Immature natural killer cell (primary cell): Measurements from ENCODE around the gene FHL1. TPM values are rescaled to one million over a fixed set of nuclear protein-coding genes. Genes with fewer than 3 reads are reported as not detected.

Experiments used
- DNase-seq, 3 donors: peaks; one replicate each; pipeline ENCODE4 v3.0.0; 2022; ENCODE audit warnings: mixed read lengths in 1 of 3
- H3K27ac Mint-ChIP-seq, 6 donors: one replicate each; pipeline ENCODE4 v1.8.0; 2020; ENCODE audit warnings: mixed read lengths in 6 of 6, mild to moderate bottlenecking in 5 of 6, inconsistent platforms in 4 of 6, moderate library complexity in 3 of 6
- H3K27me3 Mint-ChIP-seq, 3 donors: one replicate each; pipeline ENCODE4 v1.8.0; 2020 to 2021; ENCODE audit warnings: low read depth in 3 of 3, mild to moderate bottlenecking in 3 of 3, mixed read lengths in 3 of 3, moderate library complexity in 3 of 3, inconsistent platforms in 1 of 3
- H3K36me3 Mint-ChIP-seq, 3 donors: one replicate each; pipeline ENCODE4 v1.8.0; 2020; ENCODE audit warnings: mixed read lengths in 3 of 3, inconsistent platforms in 2 of 3, mild to moderate bottlenecking in 2 of 3
- H3K4me1 Mint-ChIP-seq, 2 donors: one replicate each; pipeline ENCODE4 v1.8.0; 2020; ENCODE audit warnings: inconsistent platforms in 2 of 2, mild to moderate bottlenecking in 2 of 2, mixed read lengths in 2 of 2, moderate library complexity in 1 of 2
- H3K4me3 Mint-ChIP-seq, 5 donors: one replicate each; pipeline ENCODE4 v1.8.0; 2020; ENCODE audit warnings: mild to moderate bottlenecking in 5 of 5, mixed read lengths in 5 of 5, inconsistent platforms in 3 of 5, moderate library complexity in 3 of 5
- H3K9me3 Mint-ChIP-seq, 6 donors: one replicate each; pipeline ENCODE4 v1.8.0; 2020; ENCODE audit warnings: mild to moderate bottlenecking in 6 of 6, mixed read lengths in 6 of 6, inconsistent platforms in 4 of 6, moderate library complexity in 3 of 6
- polyA plus RNA-seq, 3 donors: library from polyadenylated mRNA; unstranded; fragments of 300-500 nt; fragmentation: Illumina TruSeq; gene quantifications; one replicate each; pipeline ENCODE4 v1.2.3, GENCODE V29; 2021

Gene FHL1
- polyA plus RNA-seq, 3 donors from 2014 or later, result 11.1 to 24.0 (median 17.6) TPM

DNA sequence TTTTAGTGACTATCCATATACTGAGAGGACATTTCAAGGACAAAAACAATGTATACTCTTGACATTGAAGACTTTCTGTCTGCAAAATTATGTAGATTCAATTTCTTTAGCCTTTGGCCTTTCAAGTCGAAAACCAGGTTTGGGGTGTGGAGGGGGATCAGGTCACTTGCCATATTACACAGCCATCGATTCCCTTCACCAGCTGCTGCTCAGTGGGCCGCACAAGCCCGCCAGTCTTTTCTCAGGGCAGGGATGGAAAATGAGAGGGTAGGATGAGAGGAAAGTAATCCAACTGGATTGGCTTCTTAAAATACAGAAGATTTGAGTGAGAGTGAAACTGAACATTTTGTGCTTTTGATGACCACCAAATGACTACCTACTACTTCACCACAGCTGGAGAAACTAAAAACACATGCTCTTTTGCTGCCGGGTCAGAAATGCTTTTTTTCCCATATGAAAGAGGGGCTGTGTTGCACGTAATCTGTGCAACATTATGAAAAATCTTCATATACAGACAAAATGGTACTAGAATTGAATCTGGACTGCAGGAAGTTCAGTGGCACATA, 51.4 kb downstream of the FHL1 start:
- no peak for DNase-seq
- H3K36me3 Mint-ChIP-seq, result no peaks in the 10 kb centered on the region
- no peaks in the 10 kb centered on the region for H3K9me3 Mint-ChIP-seq
- peaks cover 14 to 16% of the 10 kb centered on the region in 2 donors for H3K4me1 Mint-ChIP-seq
- H3K4me3 Mint-ChIP-seq, result no peak overlapping the region
- peaks cover 0 to 5% (median 5%) of the 10 kb centered on the region in 3 donors for H3K27me3 Mint-ChIP-seq
- no peak overlapping the region for H3K27ac Mint-ChIP-seq

DNA sequence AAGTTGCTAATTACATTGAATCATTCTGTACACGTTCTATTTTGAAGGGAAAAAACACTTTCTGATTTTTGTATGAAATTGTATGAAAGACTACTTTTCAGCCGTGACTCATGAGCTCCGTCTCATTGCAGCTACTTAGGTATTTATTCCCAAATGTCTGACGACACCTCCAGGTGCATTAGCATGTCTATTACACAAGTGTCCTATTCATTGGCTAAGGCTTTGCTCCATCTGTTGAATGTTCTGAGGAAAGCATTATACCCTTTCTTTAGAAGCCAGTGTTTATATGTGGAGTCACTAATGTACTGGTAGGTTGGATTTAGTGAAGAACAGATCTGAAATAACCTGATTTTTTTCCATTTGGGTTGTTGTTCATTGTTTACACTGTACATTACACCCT, 52.0 kb downstream of the FHL1 start:
- Mint-ChIP-seq H3K27ac (no peak overlapping the region), H3K4me1 (peaks cover 16 to 17% of the 10 kb centered on the region in 2 donors), H3K27me3 (peaks cover 0 to 5% (median 5%) of the 10 kb centered on the region in 3 donors), H3K4me3 (no peak overlapping the region), H3K36me3 (no peaks in the 10 kb centered on the region), H3K9me3 (no peaks in the 10 kb centered on the region)
- no peak for DNase-seq

DNA sequence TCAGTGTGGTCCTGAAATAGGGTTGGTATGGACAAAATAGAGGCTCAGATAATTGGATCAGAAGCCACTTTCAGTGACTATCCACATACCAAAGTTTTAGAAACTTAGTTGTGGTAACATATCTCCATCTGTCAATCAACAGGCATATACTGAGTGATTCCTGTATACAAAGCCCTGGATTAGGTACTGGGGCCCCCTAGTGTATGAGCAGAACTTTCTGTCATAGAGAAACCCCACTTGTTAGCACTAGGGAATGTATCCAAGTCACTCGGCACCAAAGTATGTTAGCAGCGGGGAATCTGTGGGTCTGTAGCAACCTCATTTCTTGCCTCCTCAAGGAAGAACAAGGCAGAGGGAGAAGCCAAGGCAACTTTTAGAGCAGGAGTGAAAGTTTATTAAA, 53.1 kb downstream of the FHL1 start:
- no peak for DNase-seq
- H3K27me3 Mint-ChIP-seq, result peaks cover 0 to 5% (median 1%) of the 10 kb centered on the region in 3 donors
- H3K4me1 Mint-ChIP-seq, result peaks cover 24 to 28% of the 10 kb centered on the region in 2 donors
- H3K4me3 Mint-ChIP-seq, result no peak overlapping the region
- peak overlapping the region in 1 of 6 donors; percentile 24 for H3K27ac Mint-ChIP-seq
- H3K36me3 Mint-ChIP-seq, result no peaks in the 10 kb centered on the region
- no peaks in the 10 kb centered on the region for H3K9me3 Mint-ChIP-seq

DNA sequence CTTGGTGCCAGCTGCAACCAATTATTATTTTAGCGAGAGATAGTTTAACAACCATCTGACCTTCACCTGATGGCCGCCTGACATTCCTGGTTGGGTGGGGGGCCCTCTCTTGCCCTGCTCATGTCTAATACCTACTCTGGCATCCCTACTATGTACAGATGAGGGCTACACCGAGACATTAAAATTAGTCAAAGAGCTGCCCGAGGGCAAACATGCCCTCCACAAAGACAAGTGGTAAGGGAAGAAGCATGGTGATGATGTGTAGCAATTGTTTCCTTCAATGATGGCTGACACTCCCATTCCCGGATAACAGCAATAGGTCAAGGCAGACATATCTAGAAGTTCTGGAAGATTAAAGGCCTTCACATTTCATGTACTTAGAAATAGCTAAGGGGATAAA, 54.3 kb downstream of the FHL1 start:
- H3K36me3 Mint-ChIP-seq, result no peaks in the 10 kb centered on the region
- H3K27ac Mint-ChIP-seq, result no peak overlapping the region
- peaks cover 24 to 34% of the 10 kb centered on the region in 2 donors for H3K4me1 Mint-ChIP-seq
- no peaks in the 10 kb centered on the region for H3K9me3 Mint-ChIP-seq
- H3K27me3 Mint-ChIP-seq, result peaks cover 0 to 5% (median 0%) of the 10 kb centered on the region in 3 donors
- no peak for DNase-seq
- no peak overlapping the region for H3K4me3 Mint-ChIP-seq

DNA sequence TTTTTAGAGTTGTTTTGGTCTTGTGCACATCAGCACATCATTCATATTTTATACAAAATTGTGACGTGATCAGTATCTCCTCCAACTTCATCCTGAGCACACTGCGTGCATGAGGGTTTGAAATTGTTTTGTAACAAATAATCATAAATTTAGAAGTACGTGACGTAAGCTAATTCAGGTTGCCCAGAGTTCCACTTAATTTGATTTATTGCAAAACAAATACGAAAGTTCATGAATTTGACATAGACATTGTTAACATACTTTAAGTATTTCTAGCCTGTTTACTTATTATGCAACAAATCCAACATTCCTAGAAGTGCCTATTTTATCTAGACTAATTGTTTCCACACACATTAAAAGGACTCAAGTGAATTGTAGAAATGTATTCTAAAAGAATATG, 55.6 kb downstream of the FHL1 start:
- H3K27ac Mint-ChIP-seq, result peak overlapping the region in 1 of 6 donors; percentile 40
- H3K4me3 Mint-ChIP-seq, result no peak overlapping the region
- H3K9me3 Mint-ChIP-seq, result no peaks in the 10 kb centered on the region
- peaks cover 24 to 34% of the 10 kb centered on the region in 2 donors for H3K4me1 Mint-ChIP-seq
- no peaks in the 10 kb centered on the region for H3K36me3 Mint-ChIP-seq
- peaks cover 0 to 5% (median 0%) of the 10 kb centered on the region in 3 donors for H3K27me3 Mint-ChIP-seq
- DNase-seq, result no peak

DNA sequence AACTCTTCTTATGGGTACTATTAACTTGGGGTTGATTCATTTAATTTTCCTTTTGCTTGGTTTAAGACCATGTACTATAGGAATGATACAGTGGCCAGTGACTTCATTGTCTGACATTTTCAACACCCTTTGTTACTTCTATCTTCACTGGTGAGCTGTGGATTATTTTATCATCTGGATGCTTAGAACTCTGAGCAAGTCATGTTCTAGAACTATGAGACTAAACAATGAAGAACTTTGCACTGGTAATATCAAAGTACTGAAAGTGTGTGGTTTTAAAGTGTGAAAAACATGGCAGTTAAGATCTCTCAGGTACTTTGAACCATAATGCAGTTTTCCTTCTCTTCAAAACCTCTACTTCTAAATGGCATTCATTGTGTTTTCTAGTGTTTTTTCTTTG, 56.1 kb downstream of the FHL1 start:
- peak overlapping the region in 1 of 5 donors; percentile 1 for H3K4me3 Mint-ChIP-seq
- peaks cover 24 to 34% of the 10 kb centered on the region in 2 donors for H3K4me1 Mint-ChIP-seq
- peak overlapping the region in 3 of 6 donors; percentile 13 to 59 (median 40) for H3K27ac Mint-ChIP-seq
- H3K27me3 Mint-ChIP-seq, result peaks cover 0 to 5% (median 0%) of the 10 kb centered on the region in 3 donors
- H3K36me3 Mint-ChIP-seq, result no peaks in the 10 kb centered on the region
- DNase-seq, result no peak
- no peaks in the 10 kb centered on the region for H3K9me3 Mint-ChIP-seq

DNA sequence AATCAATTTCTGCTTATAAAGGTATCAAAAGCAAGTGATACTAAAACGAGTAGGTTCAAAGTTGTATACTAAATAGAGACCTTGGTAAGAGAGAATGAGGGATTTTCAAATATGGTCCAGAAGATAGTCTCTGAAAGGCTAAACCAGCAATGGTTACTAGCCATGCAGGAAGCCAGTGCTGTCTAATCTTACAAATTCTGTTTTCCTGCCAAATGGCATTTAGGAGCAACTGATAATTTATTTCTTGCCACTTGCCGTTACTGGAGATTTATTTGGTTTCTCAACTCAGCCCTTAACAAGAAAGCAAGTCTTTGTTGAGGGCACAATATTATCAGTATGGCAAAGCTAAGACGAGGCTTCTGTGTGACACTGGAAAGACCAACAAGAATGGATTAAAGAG, 56.6 kb downstream of the FHL1 start:
- H3K27ac Mint-ChIP-seq, result peak overlapping the region in 3 of 6 donors; percentile 60 to 79 (median 63)

DNA sequence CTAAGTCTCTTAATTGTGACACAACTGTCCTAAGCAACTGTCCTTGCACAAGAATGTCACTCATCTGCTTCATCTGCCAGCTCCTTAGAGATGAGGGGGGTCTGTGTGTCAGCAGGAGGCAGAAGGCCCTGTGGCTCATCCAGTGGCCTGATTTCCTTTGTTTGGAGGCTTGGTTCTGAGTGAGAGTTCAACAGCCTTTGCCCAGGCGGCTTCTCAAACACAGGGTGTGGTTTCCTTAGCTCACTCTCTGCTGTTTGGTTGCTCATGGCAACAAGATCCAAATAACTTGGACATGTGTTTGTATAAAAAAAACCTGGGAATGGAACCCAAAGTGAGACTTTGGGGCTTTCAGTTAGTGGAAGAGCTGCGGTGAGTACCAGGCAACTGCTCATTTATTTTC, 57.2 kb downstream of the FHL1 start:
- Mint-ChIP-seq H3K27ac (peak overlapping the region; percentile 40 to 80 (median 68)), H3K36me3 (no peaks in the 10 kb centered on the region), H3K4me1 (peaks cover 24 to 34% of the 10 kb centered on the region in 2 donors), H3K9me3 (no peaks in the 10 kb centered on the region), H3K27me3 (peaks cover 0 to 2% (median 1%) of the 10 kb centered on the region in 3 donors), H3K4me3 (peak overlapping the region in 4 of 5 donors; percentile 4 to 50 (median 15))
- peak; percentile 27 to 41 (median 40) for DNase-seq

More for the DNA sequence above, 56.6 kb downstream of the FHL1 start:
- Mint-ChIP-seq H3K4me1 (peaks cover 24 to 34% of the 10 kb centered on the region in 2 donors), H3K36me3 (no peaks in the 10 kb centered on the region), H3K27me3 (peaks cover 0 to 1% (median under 1%) of the 10 kb centered on the region in 3 donors), H3K4me3 (no peak overlapping the region), H3K9me3 (no peaks in the 10 kb centered on the region)
- DNase-seq, result no peak

DNA sequence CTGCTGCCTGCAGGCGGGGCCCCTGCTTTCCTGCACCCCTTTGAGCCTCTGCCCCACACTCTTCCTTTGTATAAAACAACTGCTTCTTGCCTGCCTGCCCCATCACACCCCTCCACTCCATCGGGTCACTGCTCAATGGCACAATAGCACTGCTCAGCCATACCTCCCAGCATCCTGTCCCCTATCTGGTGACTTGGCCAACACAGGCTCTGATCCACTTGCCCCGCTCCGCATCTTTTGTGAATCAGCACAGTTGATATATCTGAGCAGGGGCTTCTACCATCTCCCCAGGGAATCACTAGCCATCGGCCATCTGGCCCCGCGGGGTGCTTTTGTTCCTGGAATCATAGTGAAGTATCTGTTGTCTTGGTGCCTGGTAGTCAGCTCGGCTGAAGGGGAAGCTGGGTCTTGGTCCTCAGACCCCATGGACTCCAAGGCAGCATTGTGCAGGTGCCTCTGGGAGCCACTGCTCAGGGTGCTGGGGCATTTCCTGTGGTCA, 58.6 kb downstream of the FHL1 start:
- Mint-ChIP-seq H3K27me3 (peaks cover 0 to 2% (median 1%) of the 10 kb centered on the region in 3 donors), H3K9me3 (no peaks in the 10 kb centered on the region), H3K27ac (no peak overlapping the region), H3K4me1 (peaks cover 24 to 34% of the 10 kb centered on the region in 2 donors), H3K4me3 (no peak overlapping the region), H3K36me3 (peaks cover 0 to 4% (median 0%) of the 10 kb centered on the region in 3 donors)
- no peak for DNase-seq

DNA sequence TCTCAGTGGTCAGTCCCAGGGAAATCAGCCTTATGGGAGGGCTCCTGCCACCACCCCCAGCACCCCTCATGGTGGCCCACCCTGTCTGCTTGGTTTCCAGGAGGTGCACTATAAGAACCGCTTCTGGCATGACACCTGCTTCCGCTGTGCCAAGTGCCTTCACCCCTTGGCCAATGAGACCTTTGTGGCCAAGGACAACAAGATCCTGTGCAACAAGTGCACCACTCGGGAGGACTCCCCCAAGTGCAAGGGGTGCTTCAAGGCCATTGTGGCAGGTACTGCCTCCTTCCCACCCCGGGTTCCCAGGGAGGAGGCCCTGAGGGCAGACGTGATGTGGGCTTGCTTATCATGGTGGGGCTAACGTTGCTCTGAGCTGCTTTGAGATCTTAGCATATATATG, 59.6 kb downstream of the FHL1 start:
- no peak overlapping the region for H3K27ac Mint-ChIP-seq
- H3K27me3 Mint-ChIP-seq, result peaks cover 0 to 2% (median 1%) of the 10 kb centered on the region in 3 donors
- no peak overlapping the region for H3K4me3 Mint-ChIP-seq
- peaks cover 24 to 34% of the 10 kb centered on the region in 2 donors for H3K4me1 Mint-ChIP-seq
- peaks cover 0 to 4% (median 0%) of the 10 kb centered on the region in 3 donors for H3K36me3 Mint-ChIP-seq
- no peaks in the 10 kb centered on the region for H3K9me3 Mint-ChIP-seq
- DNase-seq, result no peak

DNA sequence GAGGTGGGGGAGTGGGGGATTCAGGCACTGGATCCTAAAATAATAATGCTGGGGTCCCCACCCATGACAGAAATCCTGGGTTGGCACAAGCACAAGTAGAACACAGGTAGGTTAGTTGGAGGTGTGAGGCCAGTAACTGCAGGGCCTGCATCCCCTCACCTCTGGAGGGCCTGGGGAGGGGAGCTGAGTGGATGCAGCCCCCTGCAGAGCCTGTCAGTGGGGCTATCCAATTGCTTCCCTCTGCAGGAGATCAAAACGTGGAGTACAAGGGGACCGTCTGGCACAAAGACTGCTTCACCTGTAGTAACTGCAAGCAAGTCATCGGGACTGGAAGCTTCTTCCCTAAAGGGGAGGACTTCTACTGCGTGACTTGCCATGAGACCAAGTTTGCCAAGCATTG, 60.2 kb downstream of the FHL1 start:
- Mint-ChIP-seq H3K9me3 (no peaks in the 10 kb centered on the region), H3K4me3 (no peak overlapping the region), H3K36me3 (peaks cover 0 to 4% (median 0%) of the 10 kb centered on the region in 3 donors), H3K27ac (no peak overlapping the region), H3K4me1 (peaks cover 24 to 34% of the 10 kb centered on the region in 2 donors), H3K27me3 (peaks cover 0 to 3% (median 1%) of the 10 kb centered on the region in 3 donors)
- no peak for DNase-seq

DNA sequence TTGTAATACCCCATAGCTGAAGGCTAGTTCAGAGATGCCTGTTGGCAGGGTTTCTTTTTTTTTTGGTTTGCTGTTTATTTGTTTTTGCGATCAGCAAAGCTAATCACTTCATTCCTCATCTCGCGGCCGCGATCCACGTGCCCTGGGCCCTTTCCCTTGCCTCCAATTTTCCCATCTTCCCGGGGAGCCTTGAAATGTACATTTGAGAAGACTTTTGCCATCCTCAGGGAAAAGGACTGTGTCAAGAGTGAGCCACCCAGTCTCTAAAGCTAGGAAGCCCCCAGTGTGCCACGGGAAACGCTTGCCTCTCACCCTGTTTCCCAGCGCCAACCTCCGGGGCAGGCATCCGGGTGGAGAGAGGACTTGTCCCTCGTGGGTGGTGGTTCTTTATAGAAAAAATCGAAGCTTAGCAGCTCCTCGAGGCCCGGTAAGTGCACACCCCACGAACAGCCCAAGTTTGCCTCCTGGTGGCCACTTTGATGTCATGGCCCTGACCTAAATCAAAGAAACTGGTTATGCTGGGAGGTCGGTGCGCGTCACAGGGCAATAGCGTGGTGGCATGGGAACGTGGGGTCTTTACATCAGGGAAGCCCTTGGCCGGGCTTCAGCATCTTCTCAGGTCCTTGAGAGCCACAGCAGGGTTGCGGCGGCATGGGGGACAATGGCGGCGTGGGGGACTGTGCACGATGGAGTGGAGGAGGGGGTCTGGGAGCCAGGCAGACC, 61.8 kb downstream of the FHL1 start:
- Mint-ChIP-seq H3K4me1 (peaks cover 10 to 19% of the 10 kb centered on the region in 2 donors), H3K27me3 (peaks cover 0 to 7% (median 1%) of the 10 kb centered on the region in 3 donors), H3K4me3 (no peak overlapping the region), H3K9me3 (no peaks in the 10 kb centered on the region), H3K27ac (no peak overlapping the region), H3K36me3 (peaks cover 0 to 4% (median 0%) of the 10 kb centered on the region in 3 donors)
- peak; percentile 17 to 30 (median 22) for DNase-seq

DNA sequence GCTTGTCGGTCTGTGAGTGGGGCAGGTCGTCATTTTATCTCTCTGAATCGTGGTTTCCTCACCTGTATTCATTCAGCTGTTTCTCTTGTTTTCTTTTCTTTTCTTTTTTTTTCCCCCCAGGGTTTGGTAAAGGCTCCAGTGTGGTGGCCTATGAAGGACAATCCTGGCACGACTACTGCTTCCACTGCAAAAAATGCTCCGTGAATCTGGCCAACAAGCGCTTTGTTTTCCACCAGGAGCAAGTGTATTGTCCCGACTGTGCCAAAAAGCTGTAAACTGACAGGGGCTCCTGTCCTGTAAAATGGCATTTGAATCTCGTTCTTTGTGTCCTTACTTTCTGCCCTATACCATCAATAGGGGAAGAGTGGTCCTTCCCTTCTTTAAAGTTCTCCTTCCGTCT, 62.4 kb downstream of the FHL1 start:
- Mint-ChIP-seq H3K4me1 (peaks cover 4 to 14% of the 10 kb centered on the region in 2 donors), H3K4me3 (no peak overlapping the region), H3K27me3 (peaks cover 0 to 10% (median 2%) of the 10 kb centered on the region in 3 donors), H3K27ac (no peak overlapping the region), H3K36me3 (peaks cover 0 to 4% (median 0%) of the 10 kb centered on the region in 3 donors), H3K9me3 (no peaks in the 10 kb centered on the region)
- DNase-seq, result no peak

DNA sequence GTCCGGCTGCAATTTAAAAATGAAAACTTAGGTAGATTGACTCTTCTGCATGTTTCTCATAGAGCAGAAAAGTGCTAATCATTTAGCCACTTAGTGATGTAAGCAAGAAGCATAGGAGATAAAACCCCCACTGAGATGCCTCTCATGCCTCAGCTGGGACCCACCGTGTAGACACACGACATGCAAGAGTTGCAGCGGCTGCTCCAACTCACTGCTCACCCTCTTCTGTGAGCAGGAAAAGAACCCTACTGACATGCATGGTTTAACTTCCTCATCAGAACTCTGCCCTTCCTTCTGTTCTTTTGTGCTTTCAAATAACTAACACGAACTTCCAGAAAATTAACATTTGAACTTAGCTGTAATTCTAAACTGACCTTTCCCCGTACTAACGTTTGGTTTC, 62.9 kb downstream of the FHL1 start:
- peaks cover 0 to 9% of the 10 kb centered on the region in 2 donors for H3K4me1 Mint-ChIP-seq
- H3K4me3 Mint-ChIP-seq, result no peak overlapping the region
- H3K27me3 Mint-ChIP-seq, result peaks cover 0 to 11% (median 3%) of the 10 kb centered on the region in 3 donors
- no peak overlapping the region for H3K27ac Mint-ChIP-seq
- H3K36me3 Mint-ChIP-seq, result peaks cover 0 to 4% (median 2%) of the 10 kb centered on the region in 3 donors
- no peak for DNase-seq
- H3K9me3 Mint-ChIP-seq, result no peaks in the 10 kb centered on the region
